Left ventricle myocardium inferior (tissue), 1 donor: ENCODE results near the gene ZNF860. TPM values are rescaled to one million over a fixed set of nuclear protein-coding genes. Genes with fewer than 3 reads are reported as not detected.

Experiments used
- DNase-seq: peaks from one replicate; pipeline ENCODE4 v3.0.0-alpha.2; 2020
- H3K27ac ChIP-seq: fragments of 200-600 bp; replicated peaks from 2 replicates; pipeline ENCODE4 v1.8.0; 2021
- H3K27me3 ChIP-seq: fragments of 200-600 bp; 2 replicates; pipeline ENCODE4 v1.8.0; 2021; ENCODE audit warnings: low read depth
- H3K36me3 ChIP-seq: fragments of 200-600 bp; 2 replicates; pipeline ENCODE4 v1.8.0; 2021
- H3K4me1 ChIP-seq: fragments of 200-600 bp; 2 replicates; pipeline ENCODE4 v1.8.0; 2021
- H3K4me3 ChIP-seq: fragments of 200-600 bp; 2 replicates; pipeline ENCODE4 v1.8.0; 2021; ENCODE audit warnings: mild to moderate bottlenecking, moderate library complexity
- H3K9me3 ChIP-seq: fragments of 200-600 bp; replicated peaks from 2 replicates; pipeline ENCODE4 v1.8.0; 2021
- intact Hi-C: fragments of 100-400 bp; cut with micrococcal nuclease; formaldehyde crosslinking; loops from one replicate; pipeline ENCODE4 v1.11.0; 2022
- total RNA-seq: library from RNA; stranded (reverse); fragmentation: NEBNext Ultra II Directional; extraction: Animal tissue kit (Norgen Biotek cat#: 25700); gene quantifications from one replicate; pipeline ENCODE4 v1.2.1, GENCODE V29; 2021
- TF ChIP-seq, protein P1 (sequence below): fragments of 200-600 bp; IDR thresholded peaks from 2 replicates; pipeline ENCODE4 v1.8.0; 2021; ENCODE audit warnings: antibody characterized with exemption, mild to moderate bottlenecking, borderline replicate concordance
- donor health status: DM: no; HTN: yes; CAD: no; lungs with severe emphysema.

ZNF860 gene
- total RNA-seq, 1 donor from 2014 or later = 0.08 TPM

DNA sequence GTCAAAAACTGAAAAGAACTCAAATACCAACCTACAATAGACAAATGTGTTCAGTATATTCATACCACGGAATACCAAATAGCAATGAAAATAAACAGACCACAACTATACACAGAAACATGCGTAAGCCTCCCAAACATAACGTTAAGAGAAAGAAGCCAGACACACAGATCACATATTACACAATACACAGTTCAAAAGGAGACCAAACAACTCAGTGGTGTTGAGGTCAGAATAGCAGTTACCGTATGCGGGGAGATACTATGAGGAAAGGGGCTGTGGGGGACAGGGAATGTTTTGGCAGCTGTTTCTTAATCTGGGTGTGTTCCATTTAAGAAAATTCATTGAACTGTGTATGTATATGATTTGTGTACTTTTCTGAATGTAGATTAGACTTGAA lies 7.1 kb upstream of the ZNF860 start:
- Histone ChIP-seq H3K9me3 (no peaks in the 10 kb centered on the region), H3K27me3 (no peaks in the 10 kb centered on the region), H3K27ac (no peak overlapping the region), H3K4me3 (no peak overlapping the region), H3K36me3 (no peaks in the 10 kb centered on the region), H3K4me1 (peaks cover 15% of the 10 kb centered on the region)
- intact Hi-C loops = no loop called here
- TF ChIP-seq, protein P1, sequence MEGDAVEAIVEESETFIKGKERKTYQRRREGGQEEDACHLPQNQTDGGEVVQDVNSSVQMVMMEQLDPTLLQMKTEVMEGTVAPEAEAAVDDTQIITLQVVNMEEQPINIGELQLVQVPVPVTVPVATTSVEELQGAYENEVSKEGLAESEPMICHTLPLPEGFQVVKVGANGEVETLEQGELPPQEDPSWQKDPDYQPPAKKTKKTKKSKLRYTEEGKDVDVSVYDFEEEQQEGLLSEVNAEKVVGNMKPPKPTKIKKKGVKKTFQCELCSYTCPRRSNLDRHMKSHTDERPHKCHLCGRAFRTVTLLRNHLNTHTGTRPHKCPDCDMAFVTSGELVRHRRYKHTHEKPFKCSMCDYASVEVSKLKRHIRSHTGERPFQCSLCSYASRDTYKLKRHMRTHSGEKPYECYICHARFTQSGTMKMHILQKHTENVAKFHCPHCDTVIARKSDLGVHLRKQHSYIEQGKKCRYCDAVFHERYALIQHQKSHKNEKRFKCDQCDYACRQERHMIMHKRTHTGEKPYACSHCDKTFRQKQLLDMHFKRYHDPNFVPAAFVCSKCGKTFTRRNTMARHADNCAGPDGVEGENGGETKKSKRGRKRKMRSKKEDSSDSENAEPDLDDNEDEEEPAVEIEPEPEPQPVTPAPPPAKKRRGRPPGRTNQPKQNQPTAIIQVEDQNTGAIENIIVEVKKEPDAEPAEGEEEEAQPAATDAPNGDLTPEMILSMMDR = no peak
- no peak for DNase-seq

GRCh38 chr3:31974964-31975363 lies 6.6 kb upstream of the ZNF860 start:
- Histone ChIP-seq H3K27ac (no peak overlapping the region), H3K36me3 (no peaks in the 10 kb centered on the region), H3K27me3 (no peaks in the 10 kb centered on the region), H3K4me1 (peaks cover 20% of the 10 kb centered on the region), H3K9me3 (no peaks in the 10 kb centered on the region), H3K4me3 (no peak overlapping the region)
- TF ChIP-seq, protein P1 = no peak
- intact Hi-C loops = no loop called here
- no peak for DNase-seq

DNA sequence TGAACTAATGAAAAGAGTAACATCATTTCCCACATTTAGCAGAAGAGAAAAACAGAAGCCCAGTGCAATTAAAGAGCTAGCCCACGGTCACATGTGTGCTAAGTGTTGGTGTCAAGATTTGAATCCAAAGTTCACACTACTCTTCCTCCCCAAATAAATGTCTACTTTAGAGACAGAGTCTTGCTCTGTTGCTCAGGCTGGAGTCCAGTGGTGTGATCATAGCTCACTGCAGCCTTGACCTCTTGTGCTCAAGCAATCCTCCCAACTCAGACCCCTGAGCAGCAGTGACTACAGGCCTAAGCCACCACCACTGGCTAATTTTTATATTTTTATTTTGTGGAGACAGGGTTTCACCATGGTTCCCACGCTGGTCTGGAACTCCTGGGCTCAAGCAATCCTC lies 5.2 kb upstream of the ZNF860 start:
- Histone ChIP-seq H3K4me3 (no peak overlapping the region), H3K36me3 (no peaks in the 10 kb centered on the region), H3K27ac (no peak overlapping the region), H3K4me1 (peaks cover 33% of the 10 kb centered on the region), H3K27me3 (no peaks in the 10 kb centered on the region), H3K9me3 (no peaks in the 10 kb centered on the region)
- intact Hi-C loops = no loop called here
- TF ChIP-seq, protein P1 = no peak
- no peak for DNase-seq

DNA sequence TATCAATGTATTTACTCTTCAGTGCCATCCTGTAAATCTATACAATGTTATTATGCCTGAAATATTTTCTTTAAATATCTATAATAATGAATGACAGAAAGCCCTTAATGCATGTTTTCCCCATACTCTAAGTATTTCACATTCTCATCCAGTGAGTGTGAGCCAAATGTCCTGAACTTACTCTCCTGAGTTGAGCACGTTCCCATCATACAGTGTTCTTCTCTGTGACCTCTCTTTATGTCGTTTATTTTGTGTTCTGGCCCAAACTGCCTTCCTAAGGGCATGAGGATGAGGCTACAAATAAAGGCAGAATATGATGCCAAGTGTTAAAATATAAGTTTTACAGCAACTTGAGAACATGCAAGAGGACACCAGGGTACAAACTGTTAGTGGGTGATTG lies 3.8 kb upstream of the ZNF860 start:
- DNase-seq = no peak
- H3K4me1 ChIP-seq = peaks cover 39% of the 10 kb centered on the region
- intact Hi-C loops = no loop called here
- no peak overlapping the region for H3K27ac ChIP-seq
- no peaks in the 10 kb centered on the region for H3K36me3 ChIP-seq
- H3K27me3 ChIP-seq = no peaks in the 10 kb centered on the region
- no peaks in the 10 kb centered on the region for H3K9me3 ChIP-seq
- TF ChIP-seq, protein P1 = no peak
- H3K4me3 ChIP-seq = no peak overlapping the region

- H3K4me3 ChIP-seq = no peak overlapping the region
- TF ChIP-seq, protein P1 = no peak
- peaks cover 31% of the 10 kb centered on the region for H3K4me1 ChIP-seq
- DNase-seq = no peak
- H3K9me3 ChIP-seq = no peaks in the 10 kb centered on the region
- H3K27ac ChIP-seq = no peak overlapping the region
- H3K27me3 ChIP-seq = no peaks in the 10 kb centered on the region
- intact Hi-C loops = no loop called here
- no peaks in the 10 kb centered on the region for H3K36me3 ChIP-seq
These were observed 3.0 kb upstream of the ZNF860 start for GRCh38 chr3:31978553-31978952.
